ENCODE measurements around the gene MRPL45.
"Not testable (repeated sequence)": the region's sequence is repeated elsewhere in the genome, so short reads cannot be mapped to it uniquely, and the experiment has no call there.

The MRPL45 gene

GRCh38 chr17:38296834-38297517 is at the start of gene MRPL45:
Gene MRPL45, plus strand, starts transcription at chr17:38297168. Its CDS starts 16 bp downstream, at chr17:38297184.
- not testable (repeated sequence) for FAIRE-seq
- peak; percentile 85 for DNase-seq (ENCODE audit: extremely low spot score, insufficient read length, low read depth)

GRCh38 chr17:38253191-38253590 is 43.8 kb upstream of the MRPL45 start:
- DNase-seq (ENCODE audit: extremely low spot score, insufficient read length, low read depth); FAIRE-seq: not testable (repeated sequence)

GRCh38 chr17:38254357-38254756 is 42.6 kb upstream of the MRPL45 start:
- DNase-seq (ENCODE audit: extremely low spot score, insufficient read length, low read depth); FAIRE-seq: not testable (repeated sequence)

- peak; percentile 58 for DNase-seq (ENCODE audit: extremely low spot score, insufficient read length, low read depth)
- not testable (repeated sequence) for FAIRE-seq
Measured at GRCh38 chr17:38257013-38257621, 39.9 kb upstream of the MRPL45 start.

GRCh38 chr17:38265974-38266506 is 30.9 kb upstream of the MRPL45 start:
- DNase-seq (ENCODE audit: extremely low spot score, insufficient read length, low read depth); FAIRE-seq: not testable (repeated sequence)

GRCh38 chr17:38266571-38266970 is 30.4 kb upstream of the MRPL45 start:
- not testable (repeated sequence) for FAIRE-seq; DNase-seq (ENCODE audit: extremely low spot score, insufficient read length, low read depth)

GRCh38 chr17:38268138-38268537 is 28.8 kb upstream of the MRPL45 start:
- DNase-seq (ENCODE audit: extremely low spot score, insufficient read length, low read depth); FAIRE-seq: not testable (repeated sequence)

- FAIRE-seq; DNase-seq (ENCODE audit: extremely low spot score, insufficient read length, low read depth): not testable (repeated sequence)
Measured at GRCh38 chr17:38269045-38269444, 27.9 kb upstream of the MRPL45 start.

GRCh38 chr17:38269552-38269951 is 27.4 kb upstream of the MRPL45 start:
- DNase-seq (ENCODE audit: extremely low spot score, insufficient read length, low read depth); FAIRE-seq: not testable (repeated sequence)

- FAIRE-seq; DNase-seq (ENCODE audit: extremely low spot score, insufficient read length, low read depth): not testable (repeated sequence)
Measured at GRCh38 chr17:38285994-38286393, 11.0 kb upstream of the MRPL45 start.

- not testable (repeated sequence) for FAIRE-seq; DNase-seq (ENCODE audit: extremely low spot score, insufficient read length, low read depth)
Measured at GRCh38 chr17:38286501-38287091, 10.4 kb upstream of the MRPL45 start.

- FAIRE-seq; DNase-seq (ENCODE audit: extremely low spot score, insufficient read length, low read depth): not testable (repeated sequence)
Measured at GRCh38 chr17:38288217-38288827, 8.6 kb upstream of the MRPL45 start.

GRCh38 chr17:38289760-38290159 is 7.2 kb upstream of the MRPL45 start:
- not testable (repeated sequence) for FAIRE-seq; DNase-seq (ENCODE audit: extremely low spot score, insufficient read length, low read depth)

GRCh38 chr17:38295602-38296365 is 1.2 kb upstream of the MRPL45 start:
- FAIRE-seq, result not testable (repeated sequence)

GRCh38 chr17:38315497-38315896 is 18.5 kb downstream of the MRPL45 start:
- DNase-seq (ENCODE audit: extremely low spot score, insufficient read length, low read depth), result no peak
- FAIRE-seq, result no peak

More at GRCh38 chr17:38295602-38296365, 1.2 kb upstream of the MRPL45 start:
- DNase-seq (ENCODE audit: extremely low spot score, insufficient read length, low read depth), result not testable (repeated sequence)

- FAIRE-seq, result no peak
- DNase-seq (ENCODE audit: extremely low spot score, insufficient read length, low read depth), result no peak
Measured at GRCh38 chr17:38317081-38317480, 20.1 kb downstream of the MRPL45 start.

- no peak for DNase-seq (ENCODE audit: extremely low spot score, insufficient read length, low read depth)
- no peak for FAIRE-seq
Measured at GRCh38 chr17:38320482-38320881, 23.5 kb downstream of the MRPL45 start.

GRCh38 chr17:38322156-38322779 is 25.3 kb downstream of the MRPL45 start:
- FAIRE-seq, result no peak

GRCh38 chr17:38322897-38323296 is 25.9 kb downstream of the MRPL45 start:
- FAIRE-seq, result no peak
- DNase-seq (ENCODE audit: extremely low spot score, insufficient read length, low read depth), result no peak

More at GRCh38 chr17:38322156-38322779, 25.3 kb downstream of the MRPL45 start:
- peak; percentile 59 for DNase-seq (ENCODE audit: extremely low spot score, insufficient read length, low read depth)
